HG03575 (cell line): ENCODE data around the gene CELF2.
"Not testable (repeated sequence)": the region's sequence is repeated elsewhere in the genome, so short reads cannot be mapped to it uniquely, and the experiment has no call there.

ENCODE experiments used
- ATAC-seq: cut with Tn5 transposase; IDR thresholded peaks from one replicate; pipeline ENCODE4 v1.9.1; 2021; ENCODE audit not compliant: unreplicated experiment, insufficient number of reproducible peaks, low FRiP score; ENCODE audit errors: extremely low read depth

CELF2 gene

GRCh38 chr10:11111490-11111889, 93.8 kb downstream of the CELF2 start:
- no peak for ATAC-seq

GRCh38 chr10:11112718-11113117, 95.0 kb downstream of the CELF2 start:
- no peak for ATAC-seq

GRCh38 chr10:11113156-11113555, 95.5 kb downstream of the CELF2 start:
- ATAC-seq, result no peak

- no peak for ATAC-seq
Observed at GRCh38 chr10:11114269-11114668, 96.6 kb downstream of the CELF2 start.

GRCh38 chr10:11115337-11115736, 97.7 kb downstream of the CELF2 start:
- ATAC-seq, result no peak

GRCh38 chr10:11116361-11116760, 98.7 kb downstream of the CELF2 start:
- ATAC-seq, result no peak

GRCh38 chr10:11116817-11117216, 99.1 kb downstream of the CELF2 start:
- ATAC-seq, result no peak

GRCh38 chr10:11118686-11119085, 101.0 kb downstream of the CELF2 start:
- no peak for ATAC-seq

GRCh38 chr10:11119843-11120242, 102.2 kb downstream of the CELF2 start:
- no peak for ATAC-seq

- ATAC-seq, result no peak
Observed at GRCh38 chr10:11120711-11121110, 103.0 kb downstream of the CELF2 start.

GRCh38 chr10:11123892-11124291, 106.2 kb downstream of the CELF2 start:
- not testable (repeated sequence) for ATAC-seq

- ATAC-seq, result no peak
Observed at GRCh38 chr10:11125004-11125403, 107.3 kb downstream of the CELF2 start.

- ATAC-seq, result not testable (repeated sequence)
Observed at GRCh38 chr10:11127017-11127416, 109.3 kb downstream of the CELF2 start.

- no peak for ATAC-seq
Observed at GRCh38 chr10:11131112-11131639, 113.5 kb downstream of the CELF2 start.

GRCh38 chr10:11134411-11134810, 116.7 kb downstream of the CELF2 start:
- no peak for ATAC-seq

GRCh38 chr10:11135709-11136108, 118.0 kb downstream of the CELF2 start:
- no peak for ATAC-seq

- no peak for ATAC-seq
Observed at GRCh38 chr10:11138314-11139033, 120.8 kb downstream of the CELF2 start.

- no peak for ATAC-seq
Observed at GRCh38 chr10:11140963-11141362, 123.3 kb downstream of the CELF2 start.

GRCh38 chr10:11141571-11142091, 124.0 kb downstream of the CELF2 start:
- ATAC-seq, result no peak

GRCh38 chr10:11142777-11143176, 125.1 kb downstream of the CELF2 start:
- no peak for ATAC-seq

- no peak for ATAC-seq
Observed at GRCh38 chr10:11143242-11143641, 125.6 kb downstream of the CELF2 start.
